Iris pigment epithelial cell (primary cell): ENCODE measurements around the gene UPP2.

Experiments
- DNase-seq: peaks from one replicate; pipeline ENCODE4 v3.0.0-alpha.2; 2011; ENCODE audit warnings: low read depth

Gene UPP2

DNA sequence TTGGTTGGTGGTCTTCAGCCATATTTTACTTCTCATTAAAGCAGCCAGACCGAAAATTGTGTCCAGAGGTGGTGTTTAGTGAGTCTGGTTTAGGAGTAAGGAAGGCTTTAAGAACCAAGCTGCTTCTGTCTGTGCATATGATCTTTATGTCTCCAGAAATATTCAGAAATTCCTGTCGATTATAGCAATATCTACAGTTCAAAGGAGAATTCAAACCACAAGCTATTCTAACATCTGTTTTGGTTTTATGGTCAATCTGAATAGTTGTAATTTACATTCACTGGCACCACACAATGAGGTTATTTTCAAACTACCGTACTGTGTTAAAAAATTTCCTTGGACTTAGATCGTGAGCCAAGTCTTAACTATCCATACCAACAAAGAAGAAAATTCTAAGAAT is 11.3 kb downstream of the UPP2 start:
- no peak for DNase-seq

DNA sequence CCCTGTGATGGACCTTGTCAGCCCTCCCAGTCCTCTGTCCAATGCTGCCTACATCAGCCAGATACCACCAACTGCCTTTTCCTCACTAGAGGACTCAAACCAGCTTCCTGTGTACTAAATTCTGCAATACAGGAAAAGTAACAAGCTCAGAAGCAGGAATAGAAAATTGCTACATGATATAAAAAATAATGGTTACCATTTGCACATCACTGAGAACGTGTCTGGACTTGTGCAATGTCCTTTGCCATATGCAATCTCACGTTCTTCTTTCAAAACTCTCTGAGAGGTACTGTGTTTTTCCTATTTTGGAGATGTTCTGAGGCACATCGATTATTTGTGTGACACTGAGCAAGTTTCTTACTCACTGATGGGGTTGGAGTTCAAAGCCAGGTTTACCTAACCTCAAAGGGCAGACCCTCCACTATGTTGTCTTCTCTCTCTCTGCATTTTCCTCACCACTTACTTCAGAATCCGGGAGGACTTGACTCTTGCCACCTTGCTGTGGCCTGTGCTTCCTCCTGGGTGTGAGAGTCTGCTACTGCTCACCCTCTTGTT is 12.1 kb downstream of the UPP2 start:
- no peak for DNase-seq

DNA sequence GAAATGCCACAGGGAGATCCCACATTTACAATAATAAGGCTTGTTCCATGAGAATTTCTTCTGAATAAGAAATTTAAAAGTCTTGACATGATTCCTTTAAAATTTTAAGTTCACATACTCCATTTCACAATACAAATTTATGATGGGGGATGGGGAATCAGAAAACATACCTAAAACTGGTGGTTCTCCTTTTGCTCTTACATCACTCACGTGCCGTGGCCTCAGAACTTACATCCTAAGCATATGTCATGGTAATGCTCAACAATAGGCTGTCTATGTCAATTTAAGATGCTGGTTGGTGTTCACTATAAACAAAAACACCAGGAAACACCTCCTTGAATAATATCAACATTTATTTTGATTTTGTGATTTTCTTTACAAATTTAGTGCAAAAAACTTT is 12.8 kb downstream of the UPP2 start:
- no peak for DNase-seq

DNA sequence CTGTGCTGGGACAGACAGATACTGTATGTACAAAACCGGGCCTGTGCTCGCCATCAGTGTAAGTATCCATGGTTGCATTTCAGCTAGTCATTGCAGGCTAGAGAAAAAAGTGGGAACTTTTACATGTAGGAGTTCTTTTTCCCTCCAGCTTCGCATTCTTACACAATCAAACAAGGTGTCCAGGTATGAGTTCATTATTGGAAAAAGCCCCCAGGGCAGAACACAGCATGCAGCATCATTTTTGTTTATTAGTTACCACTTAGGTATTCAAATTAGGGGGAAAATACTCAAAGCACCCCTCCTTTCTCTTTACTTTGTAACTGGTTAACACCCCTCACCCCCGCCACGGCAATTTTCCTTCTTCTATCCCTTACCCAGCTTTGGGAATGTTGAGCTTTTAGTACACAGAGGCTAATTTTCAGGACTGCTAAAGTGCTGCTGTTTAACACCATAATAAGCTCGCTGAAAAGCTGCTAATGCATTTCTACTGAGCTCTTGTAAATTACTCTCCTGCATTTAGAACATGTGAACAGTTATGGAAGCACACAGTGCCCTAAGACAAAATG is 13.6 kb downstream of the UPP2 start:
- no peak for DNase-seq

DNA sequence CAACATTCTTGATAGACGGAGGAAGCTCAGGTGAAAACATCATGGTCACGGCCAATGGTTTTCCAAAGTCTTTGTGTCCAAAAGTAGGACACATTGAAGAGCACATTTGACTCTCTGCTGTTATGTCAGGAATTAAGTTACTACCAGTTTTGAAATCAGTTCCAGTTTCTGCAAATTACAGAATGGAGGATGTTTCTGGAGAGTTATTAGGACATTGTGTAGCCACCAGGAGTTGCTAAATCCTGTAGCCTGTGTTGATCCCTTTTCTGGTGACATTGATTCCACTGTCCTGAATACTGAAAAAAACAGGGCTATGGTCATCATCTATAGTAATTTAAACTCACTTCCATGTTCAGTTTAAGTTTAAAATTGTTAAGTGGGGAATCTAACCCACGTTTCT is 15.3 kb downstream of the UPP2 start:
- DNase-seq: no peak

DNA sequence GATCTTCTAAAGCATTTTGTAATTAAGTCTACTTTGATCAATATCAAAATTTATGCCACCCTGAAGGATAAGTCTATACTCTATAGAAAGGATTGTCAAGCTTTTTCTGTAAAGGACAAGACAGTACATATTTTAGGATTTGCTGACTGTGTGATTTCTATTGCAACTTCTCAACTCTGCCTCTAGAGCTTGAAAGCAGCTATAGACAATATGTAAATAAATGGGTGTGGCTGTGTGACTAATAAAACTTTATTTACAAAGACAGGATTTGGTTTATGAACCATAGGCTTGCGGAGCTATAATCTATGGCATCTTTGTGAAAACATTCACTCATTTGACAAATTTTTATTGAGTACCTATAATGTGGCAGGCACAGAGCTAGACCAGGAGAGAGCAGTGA is 18.4 kb downstream of the UPP2 start:
- DNase-seq: no peak

DNA sequence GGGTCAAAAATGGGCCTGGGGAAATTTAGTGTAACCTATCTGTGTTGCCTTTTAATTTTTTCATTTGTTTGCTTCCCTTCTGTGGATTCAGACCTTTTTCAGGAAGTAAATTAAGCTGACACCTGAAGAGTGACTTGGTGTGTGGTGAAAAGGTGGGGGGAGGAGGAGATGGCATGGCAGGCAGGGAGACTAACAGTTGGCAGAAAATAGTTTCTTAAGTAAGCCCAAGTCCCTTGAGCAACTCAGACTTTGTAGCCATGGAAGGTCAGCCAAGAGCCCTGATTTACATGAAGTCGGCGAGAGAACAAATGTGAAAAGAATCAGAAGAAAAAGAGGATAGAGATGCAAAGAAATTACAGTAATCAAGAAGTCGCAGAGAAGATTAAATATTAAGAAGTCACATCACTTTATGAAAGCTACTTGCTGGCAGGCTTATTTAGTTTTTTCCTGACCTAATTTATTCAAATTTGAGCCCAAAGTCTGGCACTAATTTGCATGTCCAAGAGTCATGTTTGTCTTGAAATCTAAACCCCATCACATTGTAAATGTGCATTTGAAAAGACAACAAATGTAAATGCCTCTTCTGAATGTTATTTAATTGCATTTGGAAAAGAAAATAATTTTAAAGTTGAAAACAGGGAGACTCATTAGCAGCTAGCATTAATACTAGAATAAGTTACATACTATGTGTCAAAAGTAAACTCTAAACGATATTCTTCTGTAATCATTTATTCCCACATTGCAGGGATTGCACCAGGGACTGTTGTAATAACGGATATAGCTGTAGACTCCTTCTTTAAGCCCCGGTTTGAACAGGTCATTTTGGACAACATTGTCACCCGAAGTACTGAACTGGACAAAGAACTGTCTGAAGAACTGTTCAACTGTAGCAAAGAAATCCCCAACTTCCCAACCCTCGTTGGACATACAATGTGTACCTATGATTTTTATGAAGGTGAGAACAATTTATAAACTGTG is 19.3 kb downstream of the UPP2 start:
- no peak for DNase-seq

DNA sequence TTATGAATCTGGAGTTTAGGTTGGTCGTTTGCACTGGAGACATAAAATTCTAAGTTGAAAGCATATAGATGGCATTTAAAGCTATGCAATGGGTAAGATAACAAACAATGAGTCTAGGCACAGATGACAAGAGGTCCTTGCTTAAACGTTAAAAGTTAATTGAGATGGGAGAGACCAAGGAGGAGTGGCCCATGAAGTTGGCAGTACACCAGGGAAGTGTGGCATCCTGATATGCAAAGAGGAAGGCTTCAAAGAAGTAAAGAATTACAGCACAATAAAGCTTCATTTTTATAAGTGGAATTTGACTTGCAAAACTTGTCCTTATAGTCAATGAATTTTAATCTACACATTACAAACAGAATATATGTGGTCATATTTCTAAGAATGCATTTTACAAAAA is 23.2 kb downstream of the UPP2 start:
- DNase-seq: no peak

DNA sequence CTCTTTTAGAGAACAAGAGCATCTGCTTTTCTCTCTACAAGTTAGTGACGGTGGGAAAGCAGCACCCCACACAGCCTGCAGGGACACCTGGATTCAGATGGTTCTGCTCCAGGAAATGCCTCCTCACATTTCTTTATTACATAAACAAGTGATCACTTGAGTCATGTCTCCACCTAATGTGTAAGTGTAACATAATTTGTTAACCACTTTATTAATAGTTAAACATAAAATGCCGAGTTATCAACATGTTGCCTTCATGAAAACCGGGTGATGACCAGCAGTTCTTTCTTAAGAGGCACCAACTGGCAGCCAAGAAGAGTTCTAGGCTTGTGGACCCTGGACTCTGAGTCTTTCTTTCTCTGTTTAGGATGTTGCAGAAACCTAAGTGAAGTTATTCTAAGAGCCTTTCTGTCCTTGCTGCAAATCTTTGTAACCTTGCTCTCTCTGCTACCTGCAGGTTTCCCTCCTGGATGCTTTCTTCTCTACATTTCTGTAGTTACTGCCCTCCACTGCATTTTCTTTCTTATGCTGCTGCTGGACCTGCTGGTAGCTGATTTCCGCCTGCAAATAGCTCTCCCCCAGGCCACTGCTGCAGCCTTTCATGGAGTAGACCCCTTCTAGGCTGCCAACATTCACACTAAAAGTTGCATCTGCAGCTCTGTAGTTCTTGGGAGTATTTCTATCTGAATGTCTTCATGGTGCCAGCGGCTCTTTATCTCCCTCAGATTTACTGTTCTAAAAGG is 24.3 kb downstream of the UPP2 start:
- no peak for DNase-seq

DNA sequence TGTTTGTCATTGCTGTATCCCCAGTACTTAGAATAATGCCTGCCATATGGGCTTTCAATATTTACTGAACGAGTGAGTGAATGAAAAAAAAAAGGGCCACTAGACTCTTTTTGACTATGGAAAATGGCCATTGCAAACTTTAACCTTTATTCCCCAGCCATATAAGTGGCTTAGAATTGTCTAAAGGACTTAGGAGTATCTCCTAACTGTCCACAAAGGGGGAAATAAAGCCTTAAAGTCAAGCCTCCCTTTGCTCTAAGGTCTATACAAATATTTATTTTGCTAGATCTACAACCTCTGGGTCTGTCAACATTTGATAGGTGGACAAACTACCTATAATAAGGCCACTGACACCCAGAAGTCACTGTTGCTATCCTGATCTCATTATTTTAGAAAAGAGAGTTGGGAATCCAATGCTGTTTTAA is 25.7 kb downstream of the UPP2 start:
- no peak for DNase-seq

DNA sequence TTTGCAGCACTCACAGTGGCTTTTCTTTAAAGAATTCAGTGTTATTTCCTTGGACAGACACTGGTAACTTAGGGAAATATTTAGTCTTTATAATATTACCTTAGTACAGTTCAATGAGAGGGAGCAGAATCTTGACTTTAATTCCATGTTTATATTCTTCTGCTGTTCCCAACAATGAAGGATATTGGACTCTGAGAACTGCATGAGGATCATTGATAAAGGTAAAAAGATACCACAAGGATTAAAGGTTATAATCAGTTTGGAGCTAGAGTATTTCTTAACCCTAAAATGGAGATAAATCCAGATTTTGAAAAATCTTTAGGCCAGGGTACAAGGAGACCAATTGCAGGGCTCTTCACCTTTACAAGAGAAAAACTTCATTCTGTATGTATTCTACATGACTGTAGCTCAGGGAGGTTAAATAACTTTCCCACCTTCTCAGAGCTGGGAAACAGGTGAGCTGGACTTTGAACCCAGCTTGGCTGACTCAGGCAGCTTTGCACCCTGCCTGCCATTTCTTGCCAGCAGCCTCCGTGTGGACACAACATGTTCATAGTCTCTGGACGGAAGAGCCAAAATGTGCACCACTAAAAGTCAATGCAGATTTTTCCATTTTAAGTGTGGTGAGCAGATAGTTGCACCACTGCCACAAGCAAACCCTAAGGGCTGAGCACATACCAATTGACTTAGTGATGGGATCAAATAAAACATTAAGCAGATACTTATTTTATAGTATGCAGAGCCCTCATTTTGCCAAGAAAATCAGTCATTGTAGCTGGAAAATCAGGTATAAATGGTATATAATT is 26.7 kb downstream of the UPP2 start:
- no peak for DNase-seq

DNA sequence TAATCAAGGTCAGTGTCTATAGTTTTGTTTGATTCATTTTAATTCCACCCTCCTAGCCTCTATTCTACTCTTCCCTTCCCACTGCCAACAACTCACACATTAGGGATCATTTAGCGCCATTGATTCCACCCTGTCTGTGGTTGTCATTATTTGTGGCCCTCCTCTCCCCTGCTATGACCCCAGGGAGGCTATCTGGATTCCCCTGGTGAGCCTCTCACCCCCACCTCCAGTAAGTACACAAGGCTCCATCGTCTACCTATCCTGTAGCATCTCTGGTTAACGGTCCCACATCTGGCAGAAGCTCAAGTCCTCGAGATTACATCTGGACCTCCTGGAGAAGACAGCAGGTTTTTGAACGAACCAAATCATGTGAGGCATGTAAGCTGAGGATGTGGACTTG is 27.4 kb downstream of the UPP2 start:
- no peak for DNase-seq

DNA sequence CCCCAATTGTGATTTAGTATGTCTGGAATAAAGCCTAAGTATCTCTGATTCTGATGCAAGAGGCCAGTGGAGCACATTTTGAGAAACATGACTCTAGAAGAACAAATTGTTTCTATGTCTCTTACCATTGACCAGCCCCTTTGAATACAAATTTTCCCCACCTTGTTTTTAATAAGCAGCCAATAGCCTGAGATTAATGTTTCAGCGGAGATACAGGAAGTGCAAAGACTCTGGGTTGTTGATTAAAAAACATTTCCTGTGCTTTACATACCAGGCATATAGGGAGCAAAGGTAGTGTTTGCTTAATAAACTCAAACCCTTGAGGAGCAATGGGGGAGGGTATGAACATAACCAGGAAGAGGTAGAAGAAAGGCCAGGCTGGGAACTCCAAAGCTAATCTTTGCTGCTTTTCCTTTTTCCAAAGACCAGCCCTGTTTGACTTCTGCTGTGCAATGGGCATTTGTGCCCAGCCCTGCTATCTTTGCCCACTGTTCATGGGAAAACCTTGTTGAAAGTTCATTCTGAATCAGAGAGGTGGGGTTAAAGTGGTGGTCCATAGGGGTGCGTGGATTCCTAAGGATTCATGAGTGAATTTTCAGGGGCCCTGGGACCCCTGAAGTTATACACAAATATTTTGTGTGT is 29.3 kb downstream of the UPP2 start:
- no peak for DNase-seq

DNA sequence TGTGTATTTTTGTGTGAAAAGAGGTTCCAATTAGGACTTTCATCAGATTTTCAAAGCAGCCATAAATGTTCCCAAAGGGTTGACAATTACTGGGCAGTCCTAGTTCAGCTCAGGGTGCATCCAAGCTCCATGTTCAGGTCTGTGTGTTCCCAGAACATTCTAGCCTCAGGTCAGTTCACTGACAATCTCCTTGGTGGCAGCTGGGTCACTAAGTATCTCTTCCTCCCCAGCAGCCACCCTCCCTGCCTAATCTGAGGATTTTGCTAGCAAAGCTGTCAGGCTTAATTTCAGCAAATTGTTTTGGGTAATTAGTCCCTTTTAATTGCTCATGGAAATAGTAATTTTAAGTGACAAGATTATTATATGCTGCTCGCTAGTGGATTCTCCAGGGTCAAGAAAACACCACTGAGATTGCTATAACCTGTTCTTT is 29.8 kb downstream of the UPP2 start:
- DNase-seq: no peak

DNA sequence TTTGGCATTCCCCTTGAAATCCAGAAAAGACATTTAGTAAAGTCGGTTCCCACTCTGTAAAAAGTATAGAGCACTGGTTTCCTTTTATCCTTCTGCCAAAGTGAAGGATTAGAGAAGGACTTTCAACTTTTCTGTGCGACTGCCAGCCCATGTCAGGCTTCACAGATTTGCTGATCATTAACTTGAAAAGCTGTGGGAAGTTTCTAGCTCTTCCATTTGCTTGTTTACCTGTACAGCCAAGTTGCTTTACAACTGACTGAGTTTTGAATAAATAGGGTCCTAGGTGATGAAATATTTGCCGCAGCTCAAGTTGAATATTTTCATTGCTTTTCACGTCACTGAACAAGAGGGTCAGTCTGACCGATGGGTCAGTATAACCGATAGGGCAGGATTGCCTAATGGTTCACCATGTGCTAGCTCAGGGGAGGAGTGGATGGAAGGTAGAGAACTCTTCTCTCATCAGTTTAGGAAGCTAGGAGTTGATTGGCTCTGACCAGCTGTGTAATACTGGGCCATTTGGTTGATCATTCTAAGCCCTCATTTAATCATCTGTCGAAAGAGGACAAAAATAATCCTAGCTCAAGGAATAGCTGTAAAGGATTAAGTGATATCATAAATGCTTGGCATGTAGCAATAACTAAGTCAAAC is 30.4 kb downstream of the UPP2 start:
- no peak for DNase-seq

DNA sequence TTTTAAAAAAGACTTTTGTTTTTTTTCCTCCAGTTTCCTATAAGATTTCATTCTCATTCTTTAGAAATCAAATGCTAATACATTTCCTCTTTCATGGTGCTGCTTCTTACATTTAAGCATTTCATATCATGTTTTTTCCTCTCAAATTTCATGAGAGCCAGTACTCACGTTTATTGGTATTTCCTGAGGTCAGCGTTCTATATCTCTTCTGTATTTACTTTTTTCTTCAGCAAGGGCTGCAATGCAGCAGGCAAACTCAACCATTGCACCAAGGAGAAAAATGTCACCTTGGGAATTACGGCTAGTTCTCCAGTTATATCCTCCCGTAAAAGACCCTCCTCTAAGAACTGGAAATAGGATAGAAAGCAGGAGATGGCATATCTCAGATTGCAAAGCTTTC is 32.4 kb downstream of the UPP2 start:
- no peak for DNase-seq

DNA sequence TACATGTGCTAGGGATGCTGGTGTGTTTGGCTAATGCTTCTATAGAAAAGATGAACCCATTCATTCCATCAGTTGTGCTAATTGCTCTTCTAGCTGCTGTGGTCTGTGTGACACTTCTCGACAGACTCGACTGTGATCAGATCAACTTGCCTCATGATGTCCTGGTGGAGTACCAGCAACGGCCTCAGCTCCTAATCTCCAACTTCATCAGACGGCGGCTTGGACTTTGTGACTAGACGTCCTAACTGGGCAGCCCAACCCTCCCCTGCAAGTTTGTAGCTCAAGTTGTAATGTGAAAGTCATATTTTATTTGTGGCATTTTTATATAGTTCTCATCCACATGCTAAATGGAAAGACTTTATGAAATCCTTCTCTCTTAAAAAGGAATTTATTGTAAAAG is 33.0 kb downstream of the UPP2 start:
- DNase-seq: no peak

DNA sequence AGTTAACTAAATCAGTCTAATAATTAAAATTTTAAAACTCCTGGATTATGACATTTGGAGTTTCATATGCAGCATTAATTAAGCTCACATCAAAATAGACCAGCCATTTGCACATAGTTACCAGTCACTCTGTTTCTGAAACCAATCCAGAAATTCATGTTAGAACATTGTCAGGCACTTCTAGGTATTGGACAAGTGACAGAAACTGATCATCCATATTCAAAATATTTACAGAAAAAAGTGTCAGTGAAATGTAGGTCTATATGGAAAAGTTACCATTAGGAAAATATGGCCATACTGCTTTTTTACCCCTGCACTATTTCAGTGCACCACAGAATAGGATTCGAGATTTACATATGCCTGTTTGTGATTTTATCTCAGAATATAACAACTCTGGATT is 33.4 kb downstream of the UPP2 start:
- DNase-seq: no peak

DNA sequence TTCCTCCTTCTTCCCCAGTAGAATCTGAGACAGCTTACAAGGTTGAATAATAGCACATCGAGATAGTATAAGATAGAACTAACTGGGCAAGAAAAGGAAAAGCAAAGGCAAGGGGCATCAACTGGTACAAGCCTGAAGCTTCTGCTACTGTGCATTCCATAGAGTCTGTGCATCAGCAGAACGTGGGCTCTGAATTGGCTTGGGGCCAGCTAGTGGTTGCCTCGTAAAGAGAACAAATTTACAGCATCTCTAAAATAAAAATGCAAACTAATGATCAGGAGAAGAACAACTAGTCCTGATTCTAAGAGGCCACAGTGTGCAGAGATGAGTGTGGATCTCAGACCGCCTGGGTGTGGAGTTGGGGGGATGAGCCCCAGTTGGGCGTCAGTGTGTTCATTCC is 36.6 kb downstream of the UPP2 start:
- no peak for DNase-seq

DNA sequence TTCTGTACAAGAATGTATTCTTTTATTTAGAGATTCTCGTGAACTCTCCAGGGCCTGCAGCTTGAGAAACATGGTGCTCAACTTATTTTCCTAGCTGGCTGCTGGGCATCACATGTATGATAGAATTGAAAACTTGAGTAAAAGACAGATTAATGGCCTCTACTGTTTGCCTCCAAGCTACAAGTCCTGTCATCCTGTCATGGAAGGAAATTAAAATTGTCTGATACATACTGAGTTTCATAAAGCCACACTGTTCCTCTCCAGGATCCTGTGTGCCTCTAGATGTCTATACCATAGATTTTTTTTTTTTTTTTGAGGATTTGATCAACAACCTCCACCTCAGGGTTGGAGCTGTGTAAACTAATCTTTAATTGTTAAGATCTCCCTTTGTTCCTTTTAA is 38.5 kb downstream of the UPP2 start:
- DNase-seq: no peak

DNA sequence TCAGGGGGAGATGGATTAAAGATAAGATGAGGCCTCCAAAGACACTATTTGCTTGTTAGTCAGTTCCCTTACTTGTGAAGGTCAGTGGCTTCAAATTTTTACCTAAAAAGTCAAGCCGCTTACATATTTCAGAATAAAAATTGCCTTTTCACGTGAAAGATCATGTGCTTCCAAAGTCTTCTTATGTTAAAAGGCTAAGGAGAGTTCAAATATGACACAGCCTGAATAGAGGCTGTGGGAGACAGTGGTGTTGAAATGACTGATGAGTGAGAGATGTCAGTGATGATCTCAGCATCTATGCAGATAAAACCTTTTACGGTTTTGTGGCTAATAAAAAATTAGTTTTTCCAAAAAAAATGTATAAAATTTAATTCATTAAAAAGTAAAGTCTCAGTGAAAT is 40.5 kb downstream of the UPP2 start:
- DNase-seq: no peak
